PC-9 (cell line): ENCODE results near the gene CFAP20DC. TPM values are rescaled to one million over a fixed set of nuclear protein-coding genes. Genes with fewer than 3 reads are reported as not detected.
"Not testable (repeated sequence)": the region's sequence is repeated elsewhere in the genome, so short reads cannot be mapped to it uniquely, and the experiment has no call there.

Experiments
- BruUV-seq: library from RNA; stranded (reverse); fragments of 400-500 nt; replicated peaks from 2 replicates; lab custom pipeline; 2021; lab: Mats Ljungman, UMichigan
- CTCF ChIA-PET: fragments of 300-600 bp; sonication (Branson Sonifier 250); formaldehyde crosslinking; loops from one replicate; lab custom pipeline; 2022; ENCODE audit warnings: antibody characterized with exemption; lab: Charles Lee
- POLR2A ChIA-PET: fragments of 300-600 bp; sonication (Branson Sonifier 250); formaldehyde crosslinking; loops from one replicate; lab custom pipeline; 2022; ENCODE audit warnings: antibody characterized with exemption; ENCODE audit not compliant: unreplicated experiment; lab: Charles Lee
- DNase-seq, 2 experiments: peaks; one replicate each; pipeline versions ENCODE4 v3.0.0 to v3.0.0-alpha.2; 2015 to 2022; ENCODE audit warnings: mixed read lengths in 1 of 2
- H2AFZ ChIP-seq: fragments of 200-600 bp; sonication (generic); 2 replicates; pipeline ENCODE4 v1.8.1; 2017; ENCODE audit warnings: antibody characterized with exemption
- H3F3A ChIP-seq: fragments of 200-600 bp; sonication (generic); 2 replicates; pipeline ENCODE4 v1.8.1; 2017; ENCODE audit warnings: antibody characterized with exemption, mild to moderate bottlenecking, low read depth; ENCODE audit not compliant: insufficient read depth
- H3K27ac ChIP-seq: fragments of 200-600 bp; sonication (generic); 2 replicates; pipeline ENCODE4 v1.6.1; 2016; ENCODE audit warnings: mixed run types
- H3K27me3 ChIP-seq: fragments of 200-600 bp; sonication (generic); 2 replicates; pipeline ENCODE4 v1.6.1; 2016; ENCODE audit warnings: low read depth, mixed run types; ENCODE audit not compliant: insufficient read depth
- H3K36me3 ChIP-seq: fragments of 200-600 bp; sonication (generic); 2 replicates; pipeline ENCODE4 v1.6.1; 2016; ENCODE audit warnings: low read depth, mixed run types
- H3K4me1 ChIP-seq: fragments of 200-600 bp; sonication (generic); replicated peaks from 2 replicates; pipeline ENCODE4 v1.6.1; 2016; ENCODE audit warnings: mixed run types; ENCODE audit not compliant: insufficient read depth
- H3K4me2 ChIP-seq: fragments of 200-600 bp; sonication (generic); 2 replicates; pipeline ENCODE4 v1.6.1; 2017; ENCODE audit warnings: mixed run types
- H3K4me3 ChIP-seq: fragments of 200-600 bp; sonication (generic); 2 replicates; pipeline ENCODE4 v1.6.1; 2016; ENCODE audit warnings: mixed run types
- H3K79me2 ChIP-seq: fragments of 200-600 bp; sonication (generic); 2 replicates; pipeline ENCODE4 v1.6.1; 2017; ENCODE audit warnings: low read depth, mixed run types
- H3K9me2 ChIP-seq: fragments of 200-600 bp; sonication (generic); 2 replicates; pipeline ENCODE4 v1.8.1; 2017; ENCODE audit warnings: mild to moderate bottlenecking; ENCODE audit not compliant: insufficient read depth
- H3K9me3 ChIP-seq: fragments of 200-600 bp; sonication (generic); 2 replicates; pipeline ENCODE4 v1.8.1; 2016; ENCODE audit warnings: low read depth; ENCODE audit not compliant: insufficient read depth
- H4K20me1 ChIP-seq: fragments of 200-600 bp; sonication (generic); 2 replicates; pipeline ENCODE4 v1.8.1; 2017; ENCODE audit not compliant: insufficient read depth
- EZH2 ChIP-seq: fragments of 200-600 bp; sonication (generic); IDR thresholded peaks from 2 replicates; pipeline ENCODE4 v1.8.0; 2017; ENCODE audit warnings: antibody characterized with exemption, low read depth
- intact Hi-C: fragments of 100-400 bp; cut with micrococcal nuclease; formaldehyde crosslinking; loops from one replicate; pipeline ENCODE4 v1.10.0; 2022; ENCODE audit not compliant: unreplicated experiment
- total RNA-seq: library from RNA; stranded (reverse); gene quantifications from 2 replicates; pipeline ENCODE4 v1.2.3, GENCODE V29; 2021
- TF ChIP-seq, protein P1 (sequence below): fragments of 200-600 bp; sonication (generic); conservative IDR thresholded peaks from 2 replicates; pipeline ENCODE4 v1.6.1; 2017; ENCODE audit warnings: mixed run types, antibody characterized with exemption, mild to moderate bottlenecking, moderate library complexity

CFAP20DC gene
- total RNA-seq, 1 experiment from 2014 or later = 6.7 TPM

DNA sequence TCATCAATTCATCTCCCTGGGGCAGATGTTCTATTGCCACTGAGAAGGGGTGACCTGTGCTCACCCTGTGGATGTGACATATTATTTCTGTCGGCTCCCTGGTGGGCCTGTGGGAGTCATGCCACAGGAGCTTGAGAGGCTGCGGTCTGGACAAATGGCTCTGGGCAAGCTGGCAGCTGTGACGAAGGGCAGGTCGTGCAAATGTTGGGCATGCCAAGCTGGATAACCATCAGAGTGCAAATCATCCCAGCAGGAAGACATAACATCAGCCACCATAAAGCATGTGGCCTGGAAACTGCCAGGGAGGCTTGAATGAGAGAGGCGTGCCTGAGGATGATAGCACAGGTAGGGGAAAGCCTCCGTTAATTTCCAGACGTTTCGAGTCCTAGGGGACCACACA, 338.0 kb downstream of the CFAP20DC start:
- no peak overlapping the region for H3K27ac ChIP-seq
- no peaks in the 10 kb centered on the region; the same call in 1 of the 2 replicates for H3K27me3 ChIP-seq
- no peaks in the 10 kb centered on the region for H3F3A ChIP-seq
- H2AFZ ChIP-seq = no peak overlapping the region
- no peaks in the 10 kb centered on the region for H3K9me2 ChIP-seq
- H3K9me3 ChIP-seq = no peaks in the 10 kb centered on the region
- ChIA-PET CTCF (no interaction called here), POLR2A (no interaction called here)
- DNase-seq = no peak
- H3K79me2 ChIP-seq = no peaks in the 10 kb centered on the region
- BruUV-seq = no TSS peak
- H3K4me1 ChIP-seq = no peaks in the 10 kb centered on the region
- TF ChIP-seq, protein P1, sequence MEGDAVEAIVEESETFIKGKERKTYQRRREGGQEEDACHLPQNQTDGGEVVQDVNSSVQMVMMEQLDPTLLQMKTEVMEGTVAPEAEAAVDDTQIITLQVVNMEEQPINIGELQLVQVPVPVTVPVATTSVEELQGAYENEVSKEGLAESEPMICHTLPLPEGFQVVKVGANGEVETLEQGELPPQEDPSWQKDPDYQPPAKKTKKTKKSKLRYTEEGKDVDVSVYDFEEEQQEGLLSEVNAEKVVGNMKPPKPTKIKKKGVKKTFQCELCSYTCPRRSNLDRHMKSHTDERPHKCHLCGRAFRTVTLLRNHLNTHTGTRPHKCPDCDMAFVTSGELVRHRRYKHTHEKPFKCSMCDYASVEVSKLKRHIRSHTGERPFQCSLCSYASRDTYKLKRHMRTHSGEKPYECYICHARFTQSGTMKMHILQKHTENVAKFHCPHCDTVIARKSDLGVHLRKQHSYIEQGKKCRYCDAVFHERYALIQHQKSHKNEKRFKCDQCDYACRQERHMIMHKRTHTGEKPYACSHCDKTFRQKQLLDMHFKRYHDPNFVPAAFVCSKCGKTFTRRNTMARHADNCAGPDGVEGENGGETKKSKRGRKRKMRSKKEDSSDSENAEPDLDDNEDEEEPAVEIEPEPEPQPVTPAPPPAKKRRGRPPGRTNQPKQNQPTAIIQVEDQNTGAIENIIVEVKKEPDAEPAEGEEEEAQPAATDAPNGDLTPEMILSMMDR = no peak
- TF ChIP-seq EZH2 = no peak
- H3K4me3 ChIP-seq = no peak overlapping the region
- no peaks in the 10 kb centered on the region for H3K36me3 ChIP-seq
- H4K20me1 ChIP-seq = no peaks in the 10 kb centered on the region
- no peak overlapping the region for H3K4me2 ChIP-seq
- intact Hi-C loops = no loop called here

- H3K36me3 ChIP-seq, H3K4me1 ChIP-seq, H3F3A ChIP-seq, H3K4me3 ChIP-seq, H3K9me3 ChIP-seq, POLR2A ChIA-PET, BruUV-seq, H3K27ac ChIP-seq, H3K79me2 ChIP-seq, H3K9me2 ChIP-seq, H3K4me2 ChIP-seq, H4K20me1 ChIP-seq, H2AFZ ChIP-seq, intact Hi-C loops, CTCF ChIA-PET, DNase-seq, H3K27me3 ChIP-seq: not testable (repeated sequence)
These were observed 340.8 kb downstream of the CFAP20DC start for GRCh38 chr3:58708983-58709382.

- Histone ChIP-seq H3K36me3 (no peaks in the 10 kb centered on the region), H3K4me2 (no peak overlapping the region), H3K27me3 (no peaks in the 10 kb centered on the region), H4K20me1 (no peaks in the 10 kb centered on the region), H3K27ac (no peak overlapping the region), H3K9me3 (no peaks in the 10 kb centered on the region), H3F3A (no peaks in the 10 kb centered on the region), H3K4me1 (no peaks in the 10 kb centered on the region), H3K9me2 (no peaks in the 10 kb centered on the region), H2AFZ (no peak overlapping the region), H3K4me3 (no peak overlapping the region), H3K79me2 (no peaks in the 10 kb centered on the region)
- BruUV-seq = no TSS peak
- ChIA-PET POLR2A (interaction anchor here (0.7 kb wide), 1 partner anchor 373 kb away, joined by 4 read pairs; no protein-coding TSS in a partner anchor), CTCF (no interaction called here)
- TF ChIP-seq EZH2 = no peak
- TF ChIP-seq, protein P1 = no peak
- intact Hi-C loops = no loop called here
- DNase-seq = no peak
These were observed 341.6 kb downstream of the CFAP20DC start for GRCh38 chr3:58708116-58708791.
